Stimulated activated CD4-positive, alpha-beta T cell treated with anti-CD3 and anti-CD28 coated beads, Interleukin-15, amount 100 ng/mL, for 1 hour (primary cell): ENCODE data around the gene ZNF213.

Experiments
- DNase-seq, 2 donors: peaks; one replicate each; pipeline ENCODE4 v3.0.0-alpha.2; 2020; ENCODE audit warnings: low read depth in 1 of 2, low spot score in 1 of 2

ZNF213 gene

GRCh38 chr16:3099732-3100499, 34.9 kb upstream of the ZNF213 start:
- peak; percentile 80 to 92 for DNase-seq

GRCh38 chr16:3101018-3101840, 33.6 kb upstream of the ZNF213 start:
- no peak for DNase-seq

DNA sequence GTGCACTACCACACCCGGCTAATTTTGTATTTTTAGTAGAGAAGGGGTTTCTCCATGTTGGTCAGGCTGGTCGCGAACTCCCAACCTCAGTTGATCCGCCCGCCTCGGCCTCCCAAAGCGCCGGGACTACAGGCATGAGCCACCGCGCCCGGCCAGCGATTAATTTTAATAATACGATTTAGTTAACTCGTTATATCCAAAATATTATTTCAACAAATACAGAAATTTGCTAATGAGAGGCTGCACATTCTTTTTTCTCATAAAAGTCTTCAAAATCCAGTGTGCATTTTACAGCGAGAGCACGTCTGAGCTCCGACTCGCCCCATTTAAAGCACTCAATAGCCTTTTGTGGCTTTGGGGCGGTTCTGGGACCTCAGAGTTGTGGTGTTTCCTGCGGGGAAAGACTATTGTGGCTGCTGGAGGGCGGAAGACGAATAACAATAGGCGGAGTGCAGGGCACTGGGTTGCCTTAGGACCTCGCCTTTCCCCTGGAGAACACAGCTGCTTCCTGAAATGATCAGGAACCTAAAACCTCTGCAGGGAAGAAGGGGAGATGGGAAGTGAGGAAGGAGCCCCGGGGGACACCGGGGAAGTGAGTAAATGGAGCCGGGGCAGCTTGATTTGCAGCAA, 32.9 kb upstream of the ZNF213 start:
- no peak for DNase-seq

DNA sequence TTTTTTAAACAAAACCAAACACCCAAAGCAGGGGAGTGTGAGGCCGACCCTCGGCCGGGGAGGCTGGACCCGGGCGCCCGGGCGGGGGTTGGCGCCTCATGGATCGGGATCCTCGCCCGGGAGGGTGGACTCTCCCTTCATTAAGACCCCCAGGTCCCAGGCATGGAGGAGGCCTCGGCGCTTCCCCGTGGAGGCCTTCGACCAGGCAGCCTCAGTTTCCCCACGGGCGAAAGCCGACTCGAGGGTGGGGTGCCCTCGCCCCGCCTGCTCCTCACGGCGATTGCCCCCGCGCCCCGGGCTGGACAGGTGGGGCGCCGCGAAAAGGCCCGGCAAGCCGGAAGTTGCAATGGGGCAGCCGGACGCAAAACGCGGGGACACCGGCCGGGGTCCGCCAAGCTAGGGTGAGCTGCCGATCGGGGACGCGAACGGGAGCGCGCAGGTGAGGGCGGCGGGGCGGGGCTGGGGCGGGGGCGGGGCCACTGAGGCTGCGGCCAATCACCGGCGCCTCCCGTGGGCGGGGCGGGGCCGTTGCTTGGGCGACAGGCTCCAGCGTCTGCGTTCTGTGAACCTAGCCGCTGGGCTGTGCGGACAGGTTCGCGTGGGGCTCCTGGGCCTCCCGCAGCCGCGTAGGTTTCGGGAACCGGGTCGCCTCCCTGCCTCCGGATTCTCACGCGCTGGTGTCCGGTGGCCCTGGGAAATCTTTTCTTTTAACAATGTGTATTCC, 28.5 kb upstream of the ZNF213 start:
- peak; percentile 82 to 87 for DNase-seq

DNA sequence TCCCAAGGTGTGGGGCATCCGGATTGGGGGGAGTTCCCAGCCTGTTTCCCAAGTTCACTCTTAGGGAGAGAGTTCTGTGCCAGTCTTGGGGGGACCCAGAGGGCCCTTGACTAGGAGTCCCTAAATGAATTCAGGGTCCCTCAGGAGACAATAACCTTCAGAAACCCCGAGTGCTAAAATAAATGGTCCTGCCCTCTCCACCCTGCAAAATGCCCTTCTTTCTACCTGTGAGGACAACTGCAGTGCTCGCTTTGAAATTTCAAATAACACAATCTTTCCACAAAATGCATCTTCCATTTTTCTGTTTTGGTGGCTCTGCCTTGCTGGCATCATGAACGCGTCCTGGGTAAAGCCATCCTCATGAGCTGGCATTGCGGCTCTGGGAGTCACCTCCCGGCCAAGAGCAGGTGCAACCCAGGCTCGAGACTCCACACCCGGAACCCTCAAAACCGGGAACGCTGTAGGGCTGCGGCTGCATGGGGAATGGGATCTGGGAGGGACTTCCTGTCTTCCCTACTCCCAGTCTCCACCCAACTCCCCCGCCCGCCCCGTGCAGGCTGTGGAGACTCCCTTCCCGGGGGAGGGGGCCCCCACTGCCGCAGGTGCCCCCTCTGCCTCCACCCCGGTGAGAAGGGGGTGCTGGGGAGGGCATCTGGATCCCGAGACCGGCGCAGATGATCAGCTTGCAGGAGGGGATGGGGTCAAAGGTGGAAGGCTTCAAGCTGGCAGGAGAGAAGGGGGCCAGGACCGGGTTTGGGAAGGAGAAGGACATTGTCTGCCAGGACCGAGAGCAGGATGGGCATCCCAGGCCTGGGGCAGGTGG, 22.6 kb upstream of the ZNF213 start, which contains the start of gene ZNF205:
Gene ZNF205, plus strand, starts transcription at position 529 of the 823 bp plus-strand sequence. CDS start 845 bp downstream, outside the sequence.
- no peak for DNase-seq

GRCh38 chr16:3112881-3113574, 21.8 kb upstream of the ZNF213 start:
- DNase-seq, result no peak

GRCh38 chr16:3113765-3114479, 20.9 kb upstream of the ZNF213 start:
- DNase-seq, result no peak

GRCh38 chr16:3115003-3115402, 19.8 kb upstream of the ZNF213 start:
- DNase-seq, result no peak

DNA sequence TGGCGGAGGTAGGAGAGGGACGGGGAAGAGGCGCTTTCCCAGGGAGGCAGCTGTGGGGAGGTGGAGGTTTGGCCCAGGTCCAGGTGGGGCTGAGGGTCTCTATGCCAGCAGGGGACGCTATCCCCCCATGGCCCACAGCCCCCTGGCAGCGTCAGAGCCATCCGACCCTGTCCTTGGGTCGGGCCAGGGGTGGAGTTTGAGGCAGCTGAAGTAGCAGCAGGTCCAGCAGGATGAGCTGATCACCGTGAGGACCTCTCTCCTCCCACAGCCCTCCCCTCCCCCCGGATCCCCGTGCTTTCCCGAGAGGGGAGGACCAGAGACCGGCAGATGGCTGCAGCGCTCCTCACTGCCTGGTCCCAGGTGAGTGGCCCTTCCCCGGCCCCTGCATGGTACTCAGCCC, 19.3 kb upstream of the ZNF213 start:
- DNase-seq, result no peak

- DNase-seq, result no peak
These were observed 16.5 kb upstream of the ZNF213 start for GRCh38 chr16:3118204-3118790.

- no peak for DNase-seq
These were observed 16.0 kb upstream of the ZNF213 start for GRCh38 chr16:3118846-3119245.

- DNase-seq, result no peak
These were observed 15.5 kb upstream of the ZNF213 start for GRCh38 chr16:3119286-3119685.

- no peak for DNase-seq
These were observed 15.0 kb upstream of the ZNF213 start for GRCh38 chr16:3119701-3120408.

DNA sequence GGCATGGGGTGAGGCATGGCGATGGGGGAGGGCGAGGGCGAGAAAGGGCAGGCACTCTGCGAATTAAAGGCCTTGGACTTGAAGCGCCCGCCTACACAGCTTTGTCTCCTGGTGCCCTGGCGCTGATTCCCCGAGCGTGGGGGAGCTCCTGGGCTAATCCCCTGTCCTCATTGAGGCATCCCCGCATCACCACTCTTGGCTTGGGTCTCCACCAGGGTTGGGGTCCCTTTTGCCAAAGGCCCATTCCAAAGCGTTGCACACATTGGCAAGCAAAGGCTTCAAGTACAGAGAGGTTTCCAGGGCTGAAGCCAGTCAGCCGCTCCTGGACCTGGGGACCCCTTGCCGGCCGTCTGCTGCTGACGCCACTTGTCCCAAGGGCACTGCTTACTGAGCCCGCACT, 14.4 kb upstream of the ZNF213 start:
- no peak for DNase-seq

GRCh38 chr16:3121851-3122467, 12.9 kb upstream of the ZNF213 start:
- no peak for DNase-seq

DNA sequence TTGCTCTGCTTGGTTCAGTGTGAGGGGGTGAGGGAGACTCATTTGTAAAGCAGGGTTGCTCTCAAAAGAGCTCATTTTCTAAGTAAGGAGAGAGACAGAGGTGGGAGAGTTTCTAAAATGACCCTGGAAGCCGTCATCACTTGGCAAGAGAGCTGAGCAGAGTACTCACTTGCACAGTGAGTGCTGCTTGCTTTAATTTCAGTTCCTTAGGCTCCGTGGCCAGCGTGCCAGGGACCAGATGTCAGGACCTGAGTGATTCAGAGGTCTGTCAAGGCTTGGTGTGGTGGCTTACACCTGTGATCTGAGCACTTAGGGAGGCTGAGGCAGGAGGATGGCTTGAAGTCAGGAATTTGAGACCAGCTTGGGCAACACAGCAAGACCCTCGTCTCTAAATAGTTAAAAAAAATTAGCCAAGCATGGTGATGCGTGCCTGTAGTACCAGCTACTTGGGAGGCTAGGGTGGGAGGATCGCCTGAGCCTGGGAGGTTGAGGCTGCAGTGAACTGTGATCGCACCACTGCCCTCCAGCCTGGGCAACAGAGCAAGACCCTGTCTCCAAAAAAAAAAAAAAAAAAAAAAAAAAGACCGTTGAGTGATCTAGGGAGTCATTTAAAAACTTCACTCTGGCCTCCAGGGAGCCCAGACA, 11.8 kb upstream of the ZNF213 start:
- DNase-seq, result no peak
